GM12891 (cell line): Measurements from ENCODE around the gene SPIRE1.

Source experiments
- DNase-seq: peaks from one replicate; pipeline ENCODE4 v3.0.0; 2011; ENCODE audit warnings: low spot score; ENCODE audit not compliant: insufficient read length
- FAIRE-seq: peaks from 2 replicates; lab custom pipeline; 2011; peaks lifted over from hg19 to GRCh38; lab: Jason Lieb, UNC
- PAX5 ChIP-seq: IDR thresholded peaks from 2 replicates; pipeline ENCODE4 v1.6.1; 2011; ENCODE audit warnings: low read length, moderate library complexity, mild to moderate bottlenecking; ENCODE audit not compliant: insufficient read depth, severe bottlenecking
- POLR2A ChIP-seq: IDR thresholded peaks from 2 replicates; pipeline ENCODE4 v1.6.1; 2011; ENCODE audit warnings: low read depth, low read length, control low read depth
- POLR2AphosphoS5 ChIP-seq: IDR thresholded peaks from 2 replicates; pipeline ENCODE4 v1.6.1; 2011; ENCODE audit warnings: low read depth, low read length, control low read depth
- POU2F2 ChIP-seq: IDR thresholded peaks from 2 replicates; pipeline ENCODE4 v1.6.1; 2011; ENCODE audit warnings: low read depth, mild to moderate bottlenecking, control low read depth, low read length, moderate library complexity
- SPI1 ChIP-seq: IDR thresholded peaks from 2 replicates; pipeline ENCODE4 v1.6.1; 2011; ENCODE audit warnings: low read depth, low read length, control low read depth
- TAF1 ChIP-seq: IDR thresholded peaks from 2 replicates; pipeline ENCODE4 v1.6.1; 2011; ENCODE audit warnings: low read depth, low read length, control low read depth

Gene SPIRE1

GRCh38 chr18:12428923-12429322, 229.0 kb downstream of the SPIRE1 start:
- no peak for TF ChIP-seq SPI1
- TF ChIP-seq PAX5: no peak
- TF ChIP-seq POU2F2: no peak
- TF ChIP-seq POLR2AphosphoS5: no peak
- TF ChIP-seq POLR2A: no peak
- no peak for TF ChIP-seq TAF1
- FAIRE-seq (no peak), DNase-seq (no peak)

GRCh38 chr18:12426924-12427323, 231.0 kb downstream of the SPIRE1 start:
- no peak for TF ChIP-seq POLR2A
- TF ChIP-seq PAX5: no peak
- no peak for TF ChIP-seq SPI1
- no peak for TF ChIP-seq POU2F2
- no peak for TF ChIP-seq POLR2AphosphoS5
- no peak for TF ChIP-seq TAF1
- no peak for FAIRE-seq
- no peak for DNase-seq

GRCh38 chr18:12424252-12424651, 233.7 kb downstream of the SPIRE1 start:
- TF ChIP-seq POLR2A (no peak), POU2F2 (no peak), TAF1 (no peak), SPI1 (no peak), PAX5 (no peak), POLR2AphosphoS5 (no peak)
- FAIRE-seq: no peak
- no peak for DNase-seq

- DNase-seq (no peak), FAIRE-seq (no peak)
- TF ChIP-seq POLR2A: no peak
- TF ChIP-seq PAX5: no peak
- TF ChIP-seq POLR2AphosphoS5: no peak
- TF ChIP-seq POU2F2: no peak
- no peak for TF ChIP-seq SPI1
- no peak for TF ChIP-seq TAF1
Measured at GRCh38 chr18:12423820-12424219, 234.1 kb downstream of the SPIRE1 start.

- TF ChIP-seq POU2F2 (no peak), SPI1 (no peak), POLR2AphosphoS5 (no peak), TAF1 (no peak), POLR2A (no peak), PAX5 (no peak)
- FAIRE-seq (no peak), DNase-seq (no peak)
Measured at GRCh38 chr18:12423393-12423792, 234.5 kb downstream of the SPIRE1 start.

- TF ChIP-seq SPI1: no peak
- TF ChIP-seq POLR2AphosphoS5: no peak
- DNase-seq (no peak), FAIRE-seq (no peak)
Measured at GRCh38 chr18:12422936-12423335, 235.0 kb downstream of the SPIRE1 start.

DNA sequence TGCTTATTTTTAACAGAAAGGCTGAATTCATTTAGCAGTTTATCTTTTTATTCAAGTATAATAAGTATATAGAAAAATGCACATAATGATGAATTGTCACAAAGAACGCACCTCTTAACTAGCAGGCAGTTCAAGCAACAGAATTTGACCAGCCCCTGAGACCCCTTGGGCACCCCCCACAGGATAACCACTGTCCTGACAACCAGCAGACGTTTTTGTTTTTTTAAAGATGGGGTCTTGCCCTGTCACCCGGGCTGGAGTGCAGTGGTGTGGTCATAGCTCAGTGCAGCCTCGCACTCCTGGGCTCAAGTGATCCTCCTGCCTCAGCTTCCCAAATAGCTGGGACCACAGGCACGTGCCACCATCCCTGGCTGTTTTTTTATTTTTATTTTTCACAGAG, 236.2 kb downstream of the SPIRE1 start:
- DNase-seq: no peak
- TF ChIP-seq TAF1 (no peak), SPI1 (no peak), POU2F2 (no peak), POLR2AphosphoS5 (no peak), POLR2A (no peak), PAX5 (no peak)
- FAIRE-seq: no peak

DNA sequence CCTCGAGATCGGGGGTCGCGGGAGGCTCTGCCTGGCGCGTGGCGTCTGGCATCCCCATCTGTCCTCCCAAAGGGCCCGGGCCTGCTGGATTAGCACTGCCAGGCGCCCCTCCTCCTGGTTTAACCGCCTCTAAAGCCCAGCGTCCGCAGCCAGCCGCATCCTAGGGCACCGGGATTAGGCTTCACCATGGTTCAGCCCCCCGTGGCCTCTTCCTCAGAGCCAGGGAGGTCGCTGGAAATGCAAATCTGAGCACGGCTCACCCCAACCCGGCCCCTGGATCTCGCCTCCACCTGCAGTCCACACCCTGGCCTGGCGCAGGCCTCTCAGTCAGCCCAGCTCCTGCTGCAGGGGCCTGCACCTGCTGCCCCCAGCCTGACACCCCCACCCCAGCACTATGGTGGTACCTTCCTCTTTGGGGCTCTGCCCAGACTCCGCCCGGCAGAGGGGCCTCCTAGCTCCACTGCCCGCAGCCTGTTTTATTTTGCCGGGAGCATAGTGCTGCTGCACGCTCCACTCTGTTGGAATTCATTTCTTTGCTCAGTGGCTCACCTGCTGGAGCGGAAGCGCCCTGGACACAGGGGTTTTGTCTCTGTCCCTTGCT, 237.0 kb downstream of the SPIRE1 start:
- TF ChIP-seq POLR2A (0 out of 2 replicates have a peak, but pooled peaks have one; percentile 27), POU2F2 (peak; percentile 42; the same call in 1 of the 2 replicates), TAF1 (no peak), SPI1 (no peak), PAX5 (no peak)
- peak; percentile 83 for FAIRE-seq
- peak; percentile 44 for DNase-seq

DNA sequence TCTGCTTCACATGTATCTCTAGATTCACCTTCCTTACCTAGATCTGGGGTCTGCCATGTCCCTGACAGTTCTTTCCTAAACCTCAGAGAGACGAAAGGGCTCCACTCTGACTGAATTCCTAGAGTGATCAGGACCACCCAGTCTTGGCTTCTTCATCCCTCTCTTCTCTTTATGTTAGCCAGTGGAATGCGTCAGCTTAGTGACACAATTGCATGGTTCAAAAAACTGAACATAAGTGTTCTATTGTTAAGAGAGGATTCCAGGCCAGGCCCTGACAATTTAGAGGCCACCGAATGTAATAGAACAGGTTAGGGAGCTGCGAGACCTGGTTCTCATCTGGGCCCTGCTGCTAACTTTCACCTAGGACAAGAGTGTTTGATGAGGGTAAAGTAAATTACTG, 240.2 kb downstream of the SPIRE1 start:
- FAIRE-seq (no peak), DNase-seq (no peak)
- TF ChIP-seq POLR2A: no peak
- no peak for TF ChIP-seq SPI1
- TF ChIP-seq POU2F2: no peak
- TF ChIP-seq POLR2AphosphoS5: no peak

- DNase-seq: no peak
- no peak for FAIRE-seq
- no peak for TF ChIP-seq POLR2A
- TF ChIP-seq TAF1: no peak
- no peak for TF ChIP-seq SPI1
- TF ChIP-seq PAX5: no peak
- TF ChIP-seq POU2F2: no peak
- TF ChIP-seq POLR2AphosphoS5: no peak
Measured at GRCh38 chr18:12416098-12416729, 241.7 kb downstream of the SPIRE1 start.
